GM10266 (cell line): ENCODE results near the gene RBM46.

Experiments
- DNase-seq: peaks from one replicate; pipeline ENCODE4 v3.0.0; 2012; ENCODE audit errors: extremely low spot score
- CTCF ChIP-seq: IDR thresholded peaks from 2 replicates; pipeline ENCODE4 v1.5.1; 2012; ENCODE audit warnings: mild to moderate bottlenecking, low read depth; ENCODE audit not compliant: control insufficient read depth, insufficient read depth; ENCODE audit errors: missing control alignments

Gene RBM46, protein sequence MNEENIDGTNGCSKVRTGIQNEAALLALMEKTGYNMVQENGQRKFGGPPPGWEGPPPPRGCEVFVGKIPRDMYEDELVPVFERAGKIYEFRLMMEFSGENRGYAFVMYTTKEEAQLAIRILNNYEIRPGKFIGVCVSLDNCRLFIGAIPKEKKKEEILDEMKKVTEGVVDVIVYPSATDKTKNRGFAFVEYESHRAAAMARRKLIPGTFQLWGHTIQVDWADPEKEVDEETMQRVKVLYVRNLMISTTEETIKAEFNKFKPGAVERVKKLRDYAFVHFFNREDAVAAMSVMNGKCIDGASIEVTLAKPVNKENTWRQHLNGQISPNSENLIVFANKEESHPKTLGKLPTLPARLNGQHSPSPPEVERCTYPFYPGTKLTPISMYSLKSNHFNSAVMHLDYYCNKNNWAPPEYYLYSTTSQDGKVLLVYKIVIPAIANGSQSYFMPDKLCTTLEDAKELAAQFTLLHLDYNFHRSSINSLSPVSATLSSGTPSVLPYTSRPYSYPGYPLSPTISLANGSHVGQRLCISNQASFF

DNA sequence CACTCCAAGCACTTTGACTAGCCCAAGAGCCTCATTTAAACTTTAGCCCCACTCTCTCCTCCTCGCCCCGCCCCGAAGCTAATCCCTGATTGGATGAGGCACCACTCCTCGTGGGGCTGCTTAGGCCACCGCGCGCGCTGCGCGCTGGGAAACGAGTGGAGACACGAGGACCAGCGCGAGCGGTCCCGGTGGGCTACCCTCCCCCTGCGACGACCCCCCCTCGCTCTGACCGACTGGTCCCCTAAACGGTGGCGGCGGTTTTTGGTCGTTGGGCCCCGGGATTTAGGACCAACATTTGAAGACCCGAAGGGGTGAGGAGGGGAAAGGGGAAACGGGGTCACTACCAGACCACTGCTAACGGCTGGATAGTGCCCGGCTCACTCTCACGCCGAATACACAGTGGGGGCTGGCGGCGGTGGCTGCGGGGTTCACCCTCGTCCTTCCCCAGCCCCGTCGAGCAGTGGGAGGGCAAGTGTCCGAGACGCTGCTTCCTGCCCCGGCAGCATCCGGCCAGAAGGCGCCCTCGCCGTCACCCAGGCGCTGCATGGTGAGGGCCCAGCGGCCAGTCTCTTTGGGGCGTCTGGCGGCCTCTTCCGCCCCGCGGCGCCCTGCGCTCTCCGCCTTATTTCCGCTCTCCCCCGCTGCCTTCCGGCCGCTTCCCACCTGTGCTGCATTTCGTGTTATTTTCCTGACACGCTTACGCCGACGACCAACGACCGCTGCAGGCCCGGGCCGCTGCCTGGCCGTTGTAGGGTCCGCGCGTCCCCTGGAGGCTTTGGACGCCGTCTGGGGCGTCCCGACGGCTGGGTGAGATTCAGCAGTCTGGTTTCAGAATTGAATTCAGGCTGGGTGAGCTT is at the start of gene RBM46:
TSS of gene RBM46 (plus strand) at position 147 of the 857 bp plus-strand sequence. CDS start 15,481 bp downstream, outside the sequence.
- no peak for TF ChIP-seq CTCF
- no peak for DNase-seq

DNA sequence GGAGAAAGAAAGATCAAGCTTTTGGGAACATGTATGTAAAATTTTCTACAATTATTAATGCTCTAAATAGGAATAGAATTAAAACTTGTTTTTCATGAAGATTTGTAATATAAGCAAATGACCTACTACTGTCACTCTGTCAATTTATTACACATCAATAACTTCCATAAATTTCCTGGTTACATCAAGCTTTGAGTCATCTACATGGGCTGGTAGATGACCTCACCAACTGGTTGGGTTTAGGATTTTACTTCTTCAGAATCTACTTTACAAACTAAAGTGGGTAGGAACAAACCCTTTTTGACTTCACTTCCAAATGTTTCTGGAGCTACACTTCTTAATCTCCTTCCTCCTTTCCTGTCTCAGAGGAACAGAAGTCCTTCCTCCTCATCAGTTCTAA is 49.3 kb upstream of the RBM46 start:
- no peak for TF ChIP-seq CTCF
- no peak for DNase-seq

DNA sequence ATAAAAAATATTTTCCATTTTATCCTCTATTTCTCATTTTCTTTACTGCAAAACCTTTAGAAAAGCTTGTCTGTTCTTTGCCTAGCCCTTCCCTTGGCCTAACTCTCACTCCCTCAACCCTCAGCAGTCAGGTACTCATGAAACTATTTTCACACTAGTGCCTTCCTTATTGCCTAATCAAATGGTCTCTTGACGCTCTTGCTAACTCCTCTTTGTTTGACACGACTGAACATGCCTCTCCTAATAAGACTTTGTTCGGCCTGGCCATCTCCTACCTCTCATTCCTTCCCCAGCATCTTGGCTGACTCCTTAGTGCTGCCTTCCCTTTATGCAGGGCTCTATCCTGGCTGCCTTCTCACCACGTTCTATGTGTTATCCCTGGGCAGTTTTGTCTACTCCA is 48.4 kb upstream of the RBM46 start:
- no peak for DNase-seq
- no peak for TF ChIP-seq CTCF

DNA sequence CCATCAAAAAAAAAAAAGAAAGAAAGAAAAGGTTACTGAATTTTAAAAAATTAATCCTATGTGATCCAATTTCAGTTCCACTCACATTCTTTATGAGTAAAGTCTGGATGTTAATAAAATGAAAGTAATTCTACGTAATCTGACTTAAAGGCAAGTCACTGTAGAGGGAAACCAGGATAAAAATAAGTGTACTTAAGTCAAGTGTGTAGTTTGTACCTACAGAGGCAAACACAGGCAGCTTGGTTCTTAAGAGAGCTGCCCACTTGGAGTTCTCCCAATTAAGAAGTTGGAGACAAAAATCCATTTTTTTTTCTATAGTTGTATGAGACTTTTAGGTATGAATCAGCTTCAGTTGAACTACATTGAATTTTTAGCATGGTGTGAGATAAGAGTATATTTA is 44.3 kb upstream of the RBM46 start:
- DNase-seq, result no peak
- TF ChIP-seq CTCF, result no peak

GRCh38 chr4:154738426-154738825 is 42.6 kb upstream of the RBM46 start:
- no peak for DNase-seq
- TF ChIP-seq CTCF, result no peak

DNA sequence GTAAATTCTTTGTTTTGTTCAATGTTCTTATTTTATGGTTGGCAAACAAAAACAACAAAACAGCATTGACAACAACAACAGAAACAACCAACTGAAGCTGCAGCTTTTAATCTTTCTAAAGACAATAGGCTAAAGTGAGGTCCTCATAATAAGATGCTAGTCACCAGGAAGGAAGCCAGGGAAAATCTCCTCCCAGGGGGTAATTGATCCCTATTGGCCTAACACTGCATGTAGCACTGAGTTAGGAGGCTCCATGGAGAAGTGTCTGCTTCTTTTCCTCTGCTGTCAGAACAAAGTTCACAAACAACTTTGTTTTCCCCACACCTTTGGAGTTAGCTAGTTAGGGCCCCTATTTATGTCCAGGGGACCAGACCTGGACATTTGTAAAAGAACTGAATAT is 42.0 kb upstream of the RBM46 start:
- no peak for TF ChIP-seq CTCF
- DNase-seq, result no peak
